ENCODE measurements around the gene SEMA6A.

GRCh38 chr5:116527582-116527981 is 47.0 kb downstream of the SEMA6A start:
- TF ChIP-seq CTCF (IDR thresholded peaks at IDR 0.05 in 2 of 3, conservative IDR thresholded peaks at IDR 0.05 in 1 of 3; ENCODE audit: control insufficient read depth in 2 of 3, extremely low read depth in 1 of 3, insufficient read depth in 1 of 3, low read depth in 3 of 3, low read length in 3 of 3) = no peak
- TF ChIP-seq CREB1 (IDR thresholded peaks at IDR 0.05; ENCODE audit: low read depth) = no peak
- no peak for TF ChIP-seq ZBTB11 (CRISPR knock-in tag; IDR thresholded peaks at IDR 0.05)
- TF ChIP-seq HCFC1 (IDR thresholded peaks at IDR 0.05; ENCODE audit: low read length) = no peak
- no peak for TF ChIP-seq FOS (IDR thresholded peaks at IDR 0.05; ENCODE audit: borderline replicate concordance, extremely low read depth, insufficient read length)
